Nephron (organoid): ENCODE data around the gene ATG9B.

ENCODE experiments used
- H3K27ac Mint-ChIP-seq, 3 experiments: 2 replicates each; pipeline ENCODE4 v1.8.0; 2020; ENCODE audit warnings: mixed read lengths in 3 of 3, mild to moderate bottlenecking in 2 of 3, moderate library complexity in 1 of 3
- H3K27me3 Mint-ChIP-seq: 2 replicates; pipeline ENCODE4 v1.8.0; 2021; ENCODE audit warnings: low read depth, mild to moderate bottlenecking, moderate library complexity, mixed read lengths
- H3K36me3 Mint-ChIP-seq: 2 replicates; pipeline ENCODE4 v1.8.0; 2020; ENCODE audit warnings: low read depth, mixed read lengths
- H3K4me1 Mint-ChIP-seq: 2 replicates; pipeline ENCODE4 v1.8.0; 2020; ENCODE audit warnings: mixed read lengths
- H3K4me3 Mint-ChIP-seq, 3 experiments: 2 replicates each; pipeline ENCODE4 v1.8.0; 2020; ENCODE audit warnings: mild to moderate bottlenecking in 3 of 3, mixed read lengths in 3 of 3, moderate library complexity in 2 of 3
- H3K9me3 Mint-ChIP-seq: 2 replicates; pipeline ENCODE4 v1.8.0; 2020; ENCODE audit warnings: mixed read lengths
- TF ChIP-seq, protein P1 (sequence below), 3 experiments: fragments of 200-600 bp; sonication (generic); IDR thresholded peaks; one replicate each; pipeline ENCODE4 v1.5.0; 2021; ENCODE audit warnings: antibody characterized with exemption in 3 of 3; ENCODE audit not compliant: unreplicated experiment in 3 of 3

The ATG9B gene

GRCh38 chr7:150997817-150998216 is 26.5 kb downstream of the ATG9B start:
- Mint-ChIP-seq H3K9me3 (no peaks in the 10 kb centered on the region), H3K27ac (peak overlapping the region in 1 of 3 experiments; percentile 81), H3K27me3 (peaks cover 3% of the 10 kb centered on the region), H3K4me3 (no peak overlapping the region), H3K36me3 (no peaks in the 10 kb centered on the region), H3K4me1 (peaks cover 6% of the 10 kb centered on the region)
- TF ChIP-seq, protein P1, sequence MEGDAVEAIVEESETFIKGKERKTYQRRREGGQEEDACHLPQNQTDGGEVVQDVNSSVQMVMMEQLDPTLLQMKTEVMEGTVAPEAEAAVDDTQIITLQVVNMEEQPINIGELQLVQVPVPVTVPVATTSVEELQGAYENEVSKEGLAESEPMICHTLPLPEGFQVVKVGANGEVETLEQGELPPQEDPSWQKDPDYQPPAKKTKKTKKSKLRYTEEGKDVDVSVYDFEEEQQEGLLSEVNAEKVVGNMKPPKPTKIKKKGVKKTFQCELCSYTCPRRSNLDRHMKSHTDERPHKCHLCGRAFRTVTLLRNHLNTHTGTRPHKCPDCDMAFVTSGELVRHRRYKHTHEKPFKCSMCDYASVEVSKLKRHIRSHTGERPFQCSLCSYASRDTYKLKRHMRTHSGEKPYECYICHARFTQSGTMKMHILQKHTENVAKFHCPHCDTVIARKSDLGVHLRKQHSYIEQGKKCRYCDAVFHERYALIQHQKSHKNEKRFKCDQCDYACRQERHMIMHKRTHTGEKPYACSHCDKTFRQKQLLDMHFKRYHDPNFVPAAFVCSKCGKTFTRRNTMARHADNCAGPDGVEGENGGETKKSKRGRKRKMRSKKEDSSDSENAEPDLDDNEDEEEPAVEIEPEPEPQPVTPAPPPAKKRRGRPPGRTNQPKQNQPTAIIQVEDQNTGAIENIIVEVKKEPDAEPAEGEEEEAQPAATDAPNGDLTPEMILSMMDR (IDR thresholded peaks at IDR 0.05; ENCODE audit: unreplicated experiment in 3 of 3): no peak

GRCh38 chr7:150997075-150997511 is 27.2 kb downstream of the ATG9B start:
- TF ChIP-seq, protein P1 (IDR thresholded peaks at IDR 0.05; ENCODE audit: unreplicated experiment in 3 of 3): no peak
- H3K4me3 Mint-ChIP-seq: no peak overlapping the region
- H3K27me3 Mint-ChIP-seq: peaks cover 3% of the 10 kb centered on the region
- no peak overlapping the region for H3K27ac Mint-ChIP-seq
- H3K36me3 Mint-ChIP-seq: no peaks in the 10 kb centered on the region
- no peaks in the 10 kb centered on the region for H3K9me3 Mint-ChIP-seq
- peaks cover 10% of the 10 kb centered on the region for H3K4me1 Mint-ChIP-seq

DNA sequence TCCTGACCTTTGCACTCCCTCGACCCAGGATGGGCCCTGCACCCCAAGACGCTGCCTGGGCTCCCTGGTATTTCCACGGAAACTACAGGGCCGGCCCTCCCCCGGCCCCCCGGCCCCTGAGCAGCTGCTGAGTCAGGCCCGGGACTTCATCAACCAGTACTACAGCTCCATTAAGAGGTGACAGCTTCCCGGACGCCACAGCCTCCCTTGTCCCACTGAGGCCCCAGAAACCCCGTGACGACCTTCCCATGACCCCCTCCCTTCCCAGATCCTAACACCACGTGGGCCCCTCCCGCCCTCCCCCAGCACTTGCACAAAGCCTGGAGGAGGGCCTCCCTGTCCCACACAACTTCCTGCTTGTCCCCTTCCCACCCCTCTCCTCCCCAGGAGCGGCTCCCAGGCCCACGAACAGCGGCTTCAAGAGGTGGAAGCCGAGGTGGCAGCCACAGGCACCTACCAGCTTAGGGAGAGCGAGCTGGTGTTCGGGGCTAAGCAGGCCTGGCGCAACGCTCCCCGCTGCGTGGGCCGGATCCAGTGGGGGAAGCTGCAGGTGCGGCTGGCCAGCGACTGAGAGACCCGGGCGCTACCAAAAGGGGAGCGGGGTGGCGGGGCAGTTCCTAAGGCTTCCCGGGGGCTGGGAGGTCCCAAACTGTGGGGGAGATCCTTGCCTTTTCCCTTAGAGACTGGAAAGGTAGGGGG is 27.8 kb downstream of the ATG9B start:
- Mint-ChIP-seq H3K27me3 (peaks cover 3% of the 10 kb centered on the region), H3K4me3 (peak overlapping the region in 1 of 3 experiments; percentile 25), H3K36me3 (no peaks in the 10 kb centered on the region), H3K27ac (peak overlapping the region in 2 of 3 experiments; percentile 59), H3K4me1 (peaks cover 10% of the 10 kb centered on the region), H3K9me3 (no peaks in the 10 kb centered on the region)
- TF ChIP-seq, protein P1 (IDR thresholded peaks at IDR 0.05; ENCODE audit: unreplicated experiment in 3 of 3): no peak

- H3K9me3 Mint-ChIP-seq: no peaks in the 10 kb centered on the region
- H3K4me1 Mint-ChIP-seq: peaks cover 11% of the 10 kb centered on the region
- TF ChIP-seq, protein P1 (IDR thresholded peaks at IDR 0.05; ENCODE audit: unreplicated experiment in 3 of 3): no peak
- H3K27me3 Mint-ChIP-seq: no peaks in the 10 kb centered on the region
- H3K36me3 Mint-ChIP-seq: no peaks in the 10 kb centered on the region
- H3K27ac Mint-ChIP-seq: peak overlapping the region in 1 of 3 experiments; percentile 64
- no peak overlapping the region for H3K4me3 Mint-ChIP-seq
Observed at GRCh38 chr7:150994838-150995510, 29.3 kb downstream of the ATG9B start.

- Mint-ChIP-seq H3K4me1 (peaks cover 18% of the 10 kb centered on the region), H3K36me3 (no peaks in the 10 kb centered on the region), H3K4me3 (no peak overlapping the region), H3K9me3 (no peaks in the 10 kb centered on the region), H3K27me3 (no peaks in the 10 kb centered on the region), H3K27ac (peak overlapping the region; percentile 64 to 86 (median 82))
- TF ChIP-seq, protein P1 (IDR thresholded peaks at IDR 0.05; ENCODE audit: unreplicated experiment in 3 of 3): no peak
Observed at GRCh38 chr7:150994141-150994837, 30.0 kb downstream of the ATG9B start.
